Prostate gland (tissue), 2 donors: Measurements from ENCODE around the gene PLAC9. TPM values are rescaled to one million over a fixed set of nuclear protein-coding genes. Genes with fewer than 3 reads are reported as not detected.

Source experiments
- DNase-seq: peaks from one replicate; pipeline ENCODE4 v3.0.0-alpha.2; 2019; ENCODE audit warnings: low spot score
- H3K27ac ChIP-seq, 2 donors: fragments of 200-600 bp; sonication (generic); 2 replicates each; pipeline ENCODE4 v1.5.1; 2017 to 2019
- H3K27me3 ChIP-seq: fragments of 200-600 bp; sonication (generic); replicated peaks from 2 replicates; pipeline ENCODE4 v1.5.1; 2019; ENCODE audit not compliant: insufficient read depth
- H3K36me3 ChIP-seq, 2 donors: fragments of 200-600 bp; sonication (generic); 1 replicate in 1 of 2; 2 replicates in 1 of 2; pipeline versions ENCODE4 v1.5.1 to v1.8.1; 2017 to 2019
- H3K4me1 ChIP-seq: fragments of 200-600 bp; sonication (generic); replicated peaks from 2 replicates; pipeline ENCODE4 v1.5.1; 2019
- H3K4me3 ChIP-seq, 2 donors: fragments of 200-600 bp; sonication (generic); 2 replicates each; pipeline ENCODE4 v1.5.1; 2017 to 2019
- H3K9me3 ChIP-seq: fragments of 200-600 bp; sonication (generic); 2 replicates; pipeline ENCODE4 v1.5.1; 2017
- POLR2A ChIP-seq: fragments of 450-650 bp; IDR thresholded peaks from one replicate; pipeline ENCODE4 v1.6.1; 2016; ENCODE audit warnings: antibody characterized with exemption, mild to moderate bottlenecking
- POLR2AphosphoS5 ChIP-seq: sonication (generic); formaldehyde crosslinking; IDR thresholded peaks from one replicate; pipeline ENCODE4 v1.6.1; 2017; ENCODE audit warnings: antibody characterized with exemption
- WGBS: methylation state at CpG from one replicate; pipeline ENCODE4 v1.1.5; 2018; 5-methylcytosine and 5-hydroxymethylcytosine counted together
- intact Hi-C: fragments of 100-400 bp; cut with DNase I; formaldehyde crosslinking; loops from one replicate; pipeline ENCODE4 v1.14.2; 2022
- total RNA-seq, 2 donors: library from RNA; depleted of rRNA; stranded (reverse); fragments of >200 nt; gene quantifications; one replicate each; pipeline ENCODE4 v1.1.0, GENCODE V29; 2016
- TF ChIP-seq, protein P1 (sequence below), 4 experiments: fragments of 200-600 bp in 2 of 4; fragments of 450-650 bp in 2 of 4; sonication (generic) in 2 of 4; IDR thresholded peaks; 1 replicate in 3 of 4; 2 replicates in 1 of 4; pipeline ENCODE4 v1.5.1; 2016 to 2019; ENCODE audit warnings: antibody characterized with exemption in 4 of 4, mild to moderate bottlenecking in 2 of 4, moderate library complexity in 2 of 4

The PLAC9 gene
- total RNA-seq, 2 donors from 2014 or later = 8.9 to 14.7 TPM

DNA sequence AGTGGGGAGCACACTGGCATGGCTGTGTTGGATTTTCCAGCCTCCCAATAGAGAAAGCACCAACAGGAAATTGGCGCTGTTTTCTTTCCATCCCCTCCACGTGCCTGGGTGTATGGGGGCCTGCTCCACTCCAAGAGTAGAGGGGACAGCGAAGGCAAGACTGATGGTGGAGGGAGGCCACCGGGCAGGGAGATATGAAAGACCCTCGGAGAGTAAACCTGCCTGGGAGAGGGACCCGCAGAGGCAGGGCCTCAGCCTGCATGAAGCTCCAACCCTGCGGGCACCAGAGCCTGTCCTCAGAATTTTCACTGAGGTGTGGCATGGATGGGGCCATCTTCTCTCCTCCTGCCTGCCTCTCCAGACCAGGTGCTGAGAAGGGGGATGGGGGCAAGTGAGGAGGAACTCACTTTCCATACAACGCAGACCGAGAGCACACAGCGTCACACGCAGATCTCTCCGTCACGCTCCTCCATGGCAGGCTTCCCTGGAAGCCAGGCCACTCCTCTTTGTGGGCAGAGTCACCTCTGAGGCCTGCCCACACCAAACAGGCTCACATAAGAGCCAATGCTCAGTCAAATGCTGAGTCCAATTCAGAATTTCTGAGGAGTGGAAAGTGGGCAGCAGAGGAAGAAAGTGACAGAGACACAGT lies 54.0 kb downstream of the PLAC9 start:
- no peak for TF ChIP-seq POLR2AphosphoS5
- TF ChIP-seq, protein P1, sequence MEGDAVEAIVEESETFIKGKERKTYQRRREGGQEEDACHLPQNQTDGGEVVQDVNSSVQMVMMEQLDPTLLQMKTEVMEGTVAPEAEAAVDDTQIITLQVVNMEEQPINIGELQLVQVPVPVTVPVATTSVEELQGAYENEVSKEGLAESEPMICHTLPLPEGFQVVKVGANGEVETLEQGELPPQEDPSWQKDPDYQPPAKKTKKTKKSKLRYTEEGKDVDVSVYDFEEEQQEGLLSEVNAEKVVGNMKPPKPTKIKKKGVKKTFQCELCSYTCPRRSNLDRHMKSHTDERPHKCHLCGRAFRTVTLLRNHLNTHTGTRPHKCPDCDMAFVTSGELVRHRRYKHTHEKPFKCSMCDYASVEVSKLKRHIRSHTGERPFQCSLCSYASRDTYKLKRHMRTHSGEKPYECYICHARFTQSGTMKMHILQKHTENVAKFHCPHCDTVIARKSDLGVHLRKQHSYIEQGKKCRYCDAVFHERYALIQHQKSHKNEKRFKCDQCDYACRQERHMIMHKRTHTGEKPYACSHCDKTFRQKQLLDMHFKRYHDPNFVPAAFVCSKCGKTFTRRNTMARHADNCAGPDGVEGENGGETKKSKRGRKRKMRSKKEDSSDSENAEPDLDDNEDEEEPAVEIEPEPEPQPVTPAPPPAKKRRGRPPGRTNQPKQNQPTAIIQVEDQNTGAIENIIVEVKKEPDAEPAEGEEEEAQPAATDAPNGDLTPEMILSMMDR (IDR thresholded peaks at IDR 0.05) = no peak
- WGBS = 75% methylated on average over 13 of the region's 13 CpGs
- H3K36me3 ChIP-seq = no peaks in the 10 kb centered on the region
- no peaks in the 10 kb centered on the region for H3K4me1 ChIP-seq
- no peaks in the 10 kb centered on the region for H3K27me3 ChIP-seq
- DNase-seq = no peak
- no peak overlapping the region for H3K4me3 ChIP-seq
- peak overlapping the region in 1 of 2 donors; percentile 53 for H3K27ac ChIP-seq
- intact Hi-C loops = no loop called here
- H3K9me3 ChIP-seq = no peaks in the 10 kb centered on the region

DNA sequence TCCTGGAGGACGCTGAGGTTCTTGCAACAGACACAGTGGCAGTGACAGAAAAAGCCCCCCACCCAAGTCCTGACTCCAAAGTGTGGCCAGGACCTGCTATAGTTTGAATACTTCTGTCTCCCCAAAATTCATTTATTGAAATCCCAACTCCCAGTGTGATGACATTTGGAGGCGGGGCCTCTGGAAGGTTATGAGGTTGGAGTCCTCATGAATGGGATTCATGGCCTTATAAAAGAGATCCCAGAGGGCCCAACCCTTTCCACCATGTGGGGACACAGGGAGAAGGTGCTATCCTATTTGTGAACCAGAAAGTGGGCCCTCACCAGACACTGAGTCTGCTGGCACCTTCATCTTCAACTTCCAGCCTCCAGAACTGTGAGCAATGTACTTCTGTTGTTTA lies 54.5 kb downstream of the PLAC9 start:
- Histone ChIP-seq H3K9me3 (no peaks in the 10 kb centered on the region), H3K4me3 (no peak overlapping the region), H3K36me3 (no peaks in the 10 kb centered on the region), H3K27ac (peak overlapping the region in 1 of 2 donors; percentile 53), H3K4me1 (no peaks in the 10 kb centered on the region), H3K27me3 (no peaks in the 10 kb centered on the region)
- intact Hi-C loops = no loop called here
- TF ChIP-seq POLR2AphosphoS5 = no peak
- TF ChIP-seq, protein P1 (IDR thresholded peaks at IDR 0.05) = no peak
- TF ChIP-seq POLR2A = no peak
- WGBS = 86% methylated on average over 2 of the region's 2 CpGs
- DNase-seq = no peak

DNA sequence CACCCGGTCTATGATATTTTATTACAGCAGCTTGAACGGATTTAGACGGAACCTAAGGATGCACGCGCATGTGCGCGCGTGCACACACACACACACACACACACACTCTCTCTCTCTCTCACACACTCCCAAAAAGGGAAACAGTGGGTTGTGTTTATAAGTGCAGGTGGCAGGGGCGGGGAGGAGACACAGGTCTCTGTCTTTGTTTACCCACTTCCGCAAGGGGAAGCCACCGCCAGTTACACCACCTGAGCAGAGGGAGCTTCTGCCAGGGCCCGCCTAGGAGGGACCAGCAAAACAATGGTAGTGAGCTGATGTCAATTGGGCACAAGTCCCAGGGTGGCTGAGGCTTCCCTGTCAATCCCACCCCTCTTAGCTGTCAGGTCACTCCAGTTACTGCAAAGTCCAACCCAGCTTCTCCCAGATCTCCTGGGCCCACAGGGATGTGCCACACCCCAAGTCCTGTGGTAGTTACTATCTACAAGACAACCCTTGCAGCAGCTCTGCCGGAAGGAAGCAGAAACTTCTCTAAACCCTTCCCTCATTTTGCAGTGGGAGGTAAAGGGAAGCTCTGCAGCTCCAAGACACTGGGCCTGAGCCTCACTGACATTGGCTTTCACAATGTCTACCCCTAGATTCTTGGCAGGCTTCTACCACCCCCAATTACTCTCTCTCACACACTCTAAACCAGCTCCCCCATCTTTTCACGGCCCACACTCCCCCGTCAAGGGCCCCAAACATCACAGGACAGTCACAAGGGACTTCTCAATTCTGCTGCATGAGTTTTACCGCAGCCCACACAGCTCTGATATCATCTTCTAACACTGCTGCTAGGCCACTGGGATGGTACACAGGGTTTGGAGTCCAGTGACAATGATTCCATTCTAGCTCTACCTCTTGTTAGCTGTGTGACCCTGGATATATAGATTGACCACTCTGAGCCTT lies 55.2 kb downstream of the PLAC9 start:
- no peaks in the 10 kb centered on the region for H3K36me3 ChIP-seq
- no peaks in the 10 kb centered on the region for H3K9me3 ChIP-seq
- TF ChIP-seq POLR2A (no peak), POLR2AphosphoS5 (peak; percentile 24)
- H3K4me3 ChIP-seq = no peak overlapping the region
- H3K27me3 ChIP-seq = no peaks in the 10 kb centered on the region
- intact Hi-C loops = no loop called here
- peak; percentile 55 for DNase-seq
- no peaks in the 10 kb centered on the region for H3K4me1 ChIP-seq
- H3K27ac ChIP-seq = peak overlapping the region; percentile 52 to 53
- 50% methylated on average over 16 of the region's 16 CpGs for WGBS

DNA sequence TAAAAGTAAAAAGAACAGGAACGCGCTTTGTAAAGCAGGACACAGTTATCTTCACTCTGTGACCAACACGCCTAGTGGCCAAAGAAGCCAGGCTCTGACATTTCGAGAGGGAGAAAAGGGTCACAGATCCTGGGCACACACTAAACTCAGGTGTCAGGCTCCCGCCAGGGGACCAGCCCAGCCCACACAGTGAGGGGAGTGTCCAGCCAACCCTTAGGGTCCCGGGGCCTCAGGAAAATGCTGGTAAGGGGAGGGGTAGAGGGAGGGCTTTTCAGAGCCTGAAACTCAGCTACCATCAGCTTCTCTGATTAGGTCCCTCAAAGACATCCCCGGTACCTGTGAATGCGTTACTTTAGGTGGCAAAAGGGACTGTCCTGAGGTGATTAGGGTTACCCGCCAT lies 56.2 kb downstream of the PLAC9 start:
- no peak for TF ChIP-seq POLR2A
- WGBS = 93% methylated on average over 9 of the region's 9 CpGs
- Histone ChIP-seq H3K4me1 (no peaks in the 10 kb centered on the region), H3K27ac (no peak overlapping the region), H3K9me3 (no peaks in the 10 kb centered on the region), H3K36me3 (no peaks in the 10 kb centered on the region), H3K4me3 (no peak overlapping the region), H3K27me3 (no peaks in the 10 kb centered on the region)
- intact Hi-C loops = no loop called here
- no peak for DNase-seq

GRCh38 chr10:80191589-80192270 lies 59.2 kb downstream of the PLAC9 start:
- Histone ChIP-seq H3K36me3 (no peaks in the 10 kb centered on the region), H3K27me3 (no peaks in the 10 kb centered on the region), H3K4me3 (no peak overlapping the region), H3K9me3 (no peaks in the 10 kb centered on the region), H3K27ac (no peak overlapping the region), H3K4me1 (peaks cover 6% of the 10 kb centered on the region)
- no peak for DNase-seq
- WGBS = 74% methylated on average over 16 of the region's 16 CpGs
- TF ChIP-seq POLR2AphosphoS5 (no peak), POLR2A (no peak)
- TF ChIP-seq, protein P1 (IDR thresholded peaks at IDR 0.05) = no peak
- intact Hi-C loops = no loop called here
